Hematopoietic multipotent progenitor cell treated with erythropoietin and hydrocortisone succinate and interleukin-3 and kit ligand, for 15 days (in vitro differentiated cells): Measurements from ENCODE around the gene ABHD4.
"Not testable (repeated sequence)": the region's sequence is repeated elsewhere in the genome, so short reads cannot be mapped to it uniquely, and the experiment has no call there.

Source experiments
- DNase-seq: peaks from one replicate; pipeline ENCODE4 v3.0.0-alpha.2; 2015; ENCODE audit warnings: low spot score

The ABHD4 gene

GRCh38 chr14:22589096-22589839, 8.8 kb upstream of the ABHD4 start, which contains the start of gene DAD1:
Gene DAD1 (minus strand): TSS chr14:22589224. CDS start chr14:22589157, 67 bp downstream.
- DNase-seq, result peak; percentile 100

GRCh38 chr14:22593189-22593588, 4.9 kb upstream of the ABHD4 start:
- DNase-seq, result no peak

GRCh38 chr14:22593601-22594000, 4.5 kb upstream of the ABHD4 start:
- peak; percentile 52 for DNase-seq

GRCh38 chr14:22594156-22594716, 3.9 kb upstream of the ABHD4 start:
- no peak for DNase-seq

- DNase-seq, result no peak
Observed at GRCh38 chr14:22596354-22596879, 1.7 kb upstream of the ABHD4 start.

- DNase-seq, result no peak
Observed at GRCh38 chr14:22597265-22597664, 835 bp upstream of the ABHD4 start.

- no peak for DNase-seq
Observed at GRCh38 chr14:22597771-22598098, 365 bp upstream of the ABHD4 start.

GRCh38 chr14:22598896-22599244, 770 bp downstream of the ABHD4 start:
- DNase-seq, result peak; percentile 78

GRCh38 chr14:22599349-22599748, 1.2 kb downstream of the ABHD4 start:
- no peak for DNase-seq

GRCh38 chr14:22600027-22600426, 1.9 kb downstream of the ABHD4 start:
- no peak for DNase-seq

GRCh38 chr14:22601456-22601855, 3.4 kb downstream of the ABHD4 start:
- no peak for DNase-seq

GRCh38 chr14:22601996-22602395, 3.9 kb downstream of the ABHD4 start:
- DNase-seq, result no peak

GRCh38 chr14:22602862-22603261, 4.8 kb downstream of the ABHD4 start:
- no peak for DNase-seq

GRCh38 chr14:22606380-22606779, 8.3 kb downstream of the ABHD4 start:
- DNase-seq, result no peak

GRCh38 chr14:22607291-22607690, 9.2 kb downstream of the ABHD4 start:
- DNase-seq, result no peak

- no peak for DNase-seq
Observed at GRCh38 chr14:22610931-22611330, 12.8 kb downstream of the ABHD4 start.

GRCh38 chr14:22613106-22613695, 15.1 kb downstream of the ABHD4 start:
- DNase-seq, result no peak

- no peak for DNase-seq
Observed at GRCh38 chr14:22613736-22614239, 15.7 kb downstream of the ABHD4 start.

- no peak for DNase-seq
Observed at GRCh38 chr14:22614240-22614799, 16.2 kb downstream of the ABHD4 start.

GRCh38 chr14:22615765-22616164, 17.7 kb downstream of the ABHD4 start:
- DNase-seq, result not testable (repeated sequence)

- no peak for DNase-seq
Observed at GRCh38 chr14:22622255-22622654, 24.2 kb downstream of the ABHD4 start.

GRCh38 chr14:22623047-22623446, 24.9 kb downstream of the ABHD4 start:
- DNase-seq, result no peak

- no peak for DNase-seq
Observed at GRCh38 chr14:22626590-22626989, 28.5 kb downstream of the ABHD4 start.
